Heart left ventricle (tissue), 13 donors: ENCODE measurements around the gene AIG1.
"Not testable (repeated sequence)": the region's sequence is repeated elsewhere in the genome, so short reads cannot be mapped to it uniquely, and the experiment has no call there.

ENCODE experiments used
- POLR2A ChIP-seq, 2 donors: fragments of 450-650 bp; IDR thresholded peaks; one replicate each; pipeline ENCODE4 v1.6.1; 2017; ENCODE audit warnings: antibody characterized with exemption in 2 of 2, mild to moderate bottlenecking in 2 of 2, moderate library complexity in 2 of 2
- TF ChIP-seq, protein P1 (sequence below), 12 donors: fragments of 200-600 bp; sonication (generic) in 4 of 12; IDR thresholded peaks; one replicate each; pipeline versions ENCODE4 v1.5.0 to v1.8.0; 2018 to 2022; ENCODE audit warnings: antibody characterized with exemption in 12 of 12, mild to moderate bottlenecking in 5 of 12
- donor health status: ischemic (EF 13 %, LVEDD 7.1; RV severe dilation, severe dysfunction).
- donor health status: DM: no; HTN: yes; CAD: no.
- donor health status: DM: no; HTN: no; CAD: no.
- donor health status: ischemic (EF 25% LVEDD 6.9; RV normal size, moderate dysfunction).
- donor health status: ischemic (EF 25% LVEDD 5.7; RV mildly dilated, moderate dysfunction).
- donor health status: ischemic (EF 35%, LVEDD 5.7; RV mildly dilated, moderate dysfunction).
- donor health status: nonischemic (EF 11% LVEDD 7.7; RV severe dilation, severe dysfunction).
- donor health status: DM: yes; HTN: yes; CAD: no.
- donor health status: PGD.
- donor health status: ischemic (EF 29% LVEDD 5.4; RV normal size, mild dysfunction).
- donor health status: nonischemic (EF 23%, LVEDD 6.1; RV moderate dilation, normal function).

DNA sequence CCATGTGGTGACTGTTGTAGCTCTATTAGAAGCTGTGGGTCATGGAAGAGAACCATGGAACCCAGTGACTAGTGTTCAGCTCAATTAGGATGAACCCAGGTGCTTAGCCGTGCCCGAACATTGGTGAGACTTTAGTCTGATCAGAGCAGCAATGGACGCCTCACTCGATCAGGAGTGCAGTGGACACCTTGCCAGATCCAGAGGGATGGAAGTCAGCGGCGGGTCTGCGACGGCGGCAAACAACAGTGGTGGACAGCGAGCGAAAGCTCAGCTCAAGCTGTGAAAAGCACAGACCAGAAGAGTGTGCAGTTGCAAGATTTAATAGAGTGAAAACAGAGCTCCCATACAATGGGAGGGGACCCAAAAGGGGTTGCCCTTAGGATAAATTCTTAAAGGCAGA, 26.6 kb downstream of the AIG1 start:
- TF ChIP-seq, protein P1, sequence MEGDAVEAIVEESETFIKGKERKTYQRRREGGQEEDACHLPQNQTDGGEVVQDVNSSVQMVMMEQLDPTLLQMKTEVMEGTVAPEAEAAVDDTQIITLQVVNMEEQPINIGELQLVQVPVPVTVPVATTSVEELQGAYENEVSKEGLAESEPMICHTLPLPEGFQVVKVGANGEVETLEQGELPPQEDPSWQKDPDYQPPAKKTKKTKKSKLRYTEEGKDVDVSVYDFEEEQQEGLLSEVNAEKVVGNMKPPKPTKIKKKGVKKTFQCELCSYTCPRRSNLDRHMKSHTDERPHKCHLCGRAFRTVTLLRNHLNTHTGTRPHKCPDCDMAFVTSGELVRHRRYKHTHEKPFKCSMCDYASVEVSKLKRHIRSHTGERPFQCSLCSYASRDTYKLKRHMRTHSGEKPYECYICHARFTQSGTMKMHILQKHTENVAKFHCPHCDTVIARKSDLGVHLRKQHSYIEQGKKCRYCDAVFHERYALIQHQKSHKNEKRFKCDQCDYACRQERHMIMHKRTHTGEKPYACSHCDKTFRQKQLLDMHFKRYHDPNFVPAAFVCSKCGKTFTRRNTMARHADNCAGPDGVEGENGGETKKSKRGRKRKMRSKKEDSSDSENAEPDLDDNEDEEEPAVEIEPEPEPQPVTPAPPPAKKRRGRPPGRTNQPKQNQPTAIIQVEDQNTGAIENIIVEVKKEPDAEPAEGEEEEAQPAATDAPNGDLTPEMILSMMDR (IDR thresholded peaks at IDR 0.05) = not testable (repeated sequence)
- TF ChIP-seq POLR2A (IDR thresholded peaks at IDR 0.05) = not testable (repeated sequence)
